ENCODE data around the gene ASPM.

ASPM gene

DNA sequence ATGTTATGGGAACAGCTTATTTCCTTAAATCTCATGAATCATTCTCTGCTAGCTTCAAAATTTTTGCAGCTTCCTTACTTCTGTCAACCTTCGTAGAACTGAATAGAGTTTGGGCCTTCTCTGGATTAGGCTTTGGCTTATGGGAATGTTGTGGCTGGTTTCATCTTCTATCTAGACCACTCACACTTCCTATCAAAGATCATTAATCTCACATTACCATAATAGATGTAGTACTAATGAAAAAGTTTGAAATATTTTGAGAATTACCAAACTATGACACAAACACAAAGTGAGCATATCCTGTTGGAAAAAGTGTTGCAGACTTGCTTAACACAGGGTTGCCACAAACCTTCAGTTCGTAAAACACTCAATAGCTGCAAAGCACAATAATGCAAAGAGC lies 30.3 kb downstream of the ASPM start:
- H3K27me3 ChIP-seq (ENCODE audit: insufficient read depth, poor library complexity, severe bottlenecking) = no peaks in the 10 kb centered on the region
- no peak overlapping the region for H3K27ac ChIP-seq (replicated peaks)
- DNase-seq (ENCODE audit: low read depth in 1 of 2, low spot score in 1 of 2) = no peak
- TF ChIP-seq, protein P1, sequence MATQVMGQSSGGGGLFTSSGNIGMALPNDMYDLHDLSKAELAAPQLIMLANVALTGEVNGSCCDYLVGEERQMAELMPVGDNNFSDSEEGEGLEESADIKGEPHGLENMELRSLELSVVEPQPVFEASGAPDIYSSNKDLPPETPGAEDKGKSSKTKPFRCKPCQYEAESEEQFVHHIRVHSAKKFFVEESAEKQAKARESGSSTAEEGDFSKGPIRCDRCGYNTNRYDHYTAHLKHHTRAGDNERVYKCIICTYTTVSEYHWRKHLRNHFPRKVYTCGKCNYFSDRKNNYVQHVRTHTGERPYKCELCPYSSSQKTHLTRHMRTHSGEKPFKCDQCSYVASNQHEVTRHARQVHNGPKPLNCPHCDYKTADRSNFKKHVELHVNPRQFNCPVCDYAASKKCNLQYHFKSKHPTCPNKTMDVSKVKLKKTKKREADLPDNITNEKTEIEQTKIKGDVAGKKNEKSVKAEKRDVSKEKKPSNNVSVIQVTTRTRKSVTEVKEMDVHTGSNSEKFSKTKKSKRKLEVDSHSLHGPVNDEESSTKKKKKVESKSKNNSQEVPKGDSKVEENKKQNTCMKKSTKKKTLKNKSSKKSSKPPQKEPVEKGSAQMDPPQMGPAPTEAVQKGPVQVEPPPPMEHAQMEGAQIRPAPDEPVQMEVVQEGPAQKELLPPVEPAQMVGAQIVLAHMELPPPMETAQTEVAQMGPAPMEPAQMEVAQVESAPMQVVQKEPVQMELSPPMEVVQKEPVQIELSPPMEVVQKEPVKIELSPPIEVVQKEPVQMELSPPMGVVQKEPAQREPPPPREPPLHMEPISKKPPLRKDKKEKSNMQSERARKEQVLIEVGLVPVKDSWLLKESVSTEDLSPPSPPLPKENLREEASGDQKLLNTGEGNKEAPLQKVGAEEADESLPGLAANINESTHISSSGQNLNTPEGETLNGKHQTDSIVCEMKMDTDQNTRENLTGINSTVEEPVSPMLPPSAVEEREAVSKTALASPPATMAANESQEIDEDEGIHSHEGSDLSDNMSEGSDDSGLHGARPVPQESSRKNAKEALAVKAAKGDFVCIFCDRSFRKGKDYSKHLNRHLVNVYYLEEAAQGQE (IDR thresholded peaks at IDR 0.05; ENCODE audit: insufficient replicate concordance, low read depth) = no peak
- TF ChIP-seq POLR2AphosphoS5 (IDR thresholded peaks at IDR 0.05; ENCODE audit: low read depth) (no peak), CTCF (IDR thresholded peaks at IDR 0.05; ENCODE audit: insufficient read depth, low read length) (no peak), GABPA (IDR thresholded peaks at IDR 0.05; ENCODE audit: low read depth) (no peak), SPI1 (IDR thresholded peaks at IDR 0.05; ENCODE audit: borderline replicate concordance, low read depth) (no peak)
- H3K4me3 ChIP-seq (replicated peaks; ENCODE audit: insufficient read depth, low read length) = no peak overlapping the region

- TF ChIP-seq POLR2AphosphoS5 (IDR thresholded peaks at IDR 0.05; ENCODE audit: low read depth) = no peak
- TF ChIP-seq CTCF (IDR thresholded peaks at IDR 0.05; ENCODE audit: insufficient read depth, low read length) = no peak
- no peak for TF ChIP-seq SPI1 (IDR thresholded peaks at IDR 0.05; ENCODE audit: borderline replicate concordance, low read depth)
- TF ChIP-seq, protein P1 (IDR thresholded peaks at IDR 0.05; ENCODE audit: insufficient replicate concordance, low read depth) = no peak
- TF ChIP-seq GABPA (IDR thresholded peaks at IDR 0.05; ENCODE audit: low read depth) = no peak
- H3K27ac ChIP-seq (replicated peaks) = no peak overlapping the region
- no peaks in the 10 kb centered on the region for H3K27me3 ChIP-seq (ENCODE audit: insufficient read depth, poor library complexity, severe bottlenecking)
- no peak for DNase-seq (ENCODE audit: low read depth in 1 of 2, low spot score in 1 of 2)
- no peak overlapping the region for H3K4me3 ChIP-seq (replicated peaks; ENCODE audit: insufficient read depth, low read length)
These were observed 39.6 kb downstream of the ASPM start for GRCh38 chr1:197106869-197107268.

DNA sequence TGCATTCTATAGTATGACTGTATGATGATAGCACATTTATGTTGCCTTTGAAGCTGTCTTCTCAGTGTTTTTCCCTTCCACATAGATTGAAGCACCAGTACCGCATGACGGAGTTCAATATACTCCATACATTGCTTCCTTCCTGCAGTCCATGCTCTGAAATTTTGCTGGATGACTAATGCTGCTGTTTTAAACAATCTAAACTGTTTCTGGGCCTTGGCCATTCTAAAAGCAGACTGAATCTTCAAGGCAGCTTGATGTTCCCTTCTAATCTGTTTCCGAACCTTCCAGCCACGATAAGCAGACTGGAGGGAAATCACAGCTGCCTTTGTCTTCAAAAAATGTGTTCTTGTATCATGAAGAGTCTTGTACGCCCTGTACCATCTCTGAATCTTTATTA lies 43.2 kb downstream of the ASPM start:
- no peak for DNase-seq (ENCODE audit: low read depth in 1 of 2, low spot score in 1 of 2)
- Histone ChIP-seq H3K27ac (replicated peaks) (no peak overlapping the region), H3K4me3 (replicated peaks; ENCODE audit: insufficient read depth, low read length) (no peak overlapping the region), H3K27me3 (ENCODE audit: insufficient read depth, poor library complexity, severe bottlenecking) (no peaks in the 10 kb centered on the region)
- TF ChIP-seq GABPA (IDR thresholded peaks at IDR 0.05; ENCODE audit: low read depth) (no peak), POLR2AphosphoS5 (IDR thresholded peaks at IDR 0.05; ENCODE audit: low read depth) (no peak), CTCF (IDR thresholded peaks at IDR 0.05; ENCODE audit: insufficient read depth, low read length) (no peak), SPI1 (IDR thresholded peaks at IDR 0.05; ENCODE audit: borderline replicate concordance, low read depth) (no peak)
- TF ChIP-seq, protein P1 (IDR thresholded peaks at IDR 0.05; ENCODE audit: insufficient replicate concordance, low read depth) = no peak
